Prostate gland (tissue), 2 donors: Measurements from ENCODE around the gene PNKP.

Experiments used
- POLR2A ChIP-seq: fragments of 450-650 bp; IDR thresholded peaks from one replicate; pipeline ENCODE4 v1.6.1; 2016; ENCODE audit warnings: antibody characterized with exemption, mild to moderate bottlenecking
- POLR2AphosphoS5 ChIP-seq: sonication (generic); formaldehyde crosslinking; IDR thresholded peaks from one replicate; pipeline ENCODE4 v1.6.1; 2017; ENCODE audit warnings: antibody characterized with exemption
- TF ChIP-seq, protein P1 (sequence below), 4 experiments: fragments of 200-600 bp in 2 of 4; fragments of 450-650 bp in 2 of 4; sonication (generic) in 2 of 4; IDR thresholded peaks; 1 replicate in 3 of 4; 2 replicates in 1 of 4; pipeline ENCODE4 v1.5.1; 2016 to 2019; ENCODE audit warnings: antibody characterized with exemption in 4 of 4, mild to moderate bottlenecking in 2 of 4, moderate library complexity in 2 of 4

DNA sequence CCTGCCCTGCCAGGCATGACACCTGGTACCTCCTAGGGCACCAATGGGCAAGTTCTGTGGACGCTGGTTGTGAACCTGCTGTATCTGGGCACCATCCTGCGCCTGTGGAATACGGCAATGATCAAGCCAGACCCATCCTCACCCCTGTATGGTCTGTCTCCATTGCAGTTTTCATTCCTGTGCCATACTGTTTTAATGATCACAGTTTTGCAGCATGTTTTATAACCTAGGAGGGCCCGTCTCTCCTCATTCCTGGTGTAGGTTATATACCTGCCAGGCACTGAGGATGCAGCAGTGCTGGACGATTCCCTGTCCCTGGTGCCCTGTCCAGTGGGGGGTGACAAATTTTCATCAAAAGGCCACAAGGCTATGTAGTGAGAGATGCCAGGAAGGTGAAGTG, 15.7 kb upstream of the PNKP start:
- TF ChIP-seq POLR2A (no peak), POLR2AphosphoS5 (no peak)
- TF ChIP-seq, protein P1, sequence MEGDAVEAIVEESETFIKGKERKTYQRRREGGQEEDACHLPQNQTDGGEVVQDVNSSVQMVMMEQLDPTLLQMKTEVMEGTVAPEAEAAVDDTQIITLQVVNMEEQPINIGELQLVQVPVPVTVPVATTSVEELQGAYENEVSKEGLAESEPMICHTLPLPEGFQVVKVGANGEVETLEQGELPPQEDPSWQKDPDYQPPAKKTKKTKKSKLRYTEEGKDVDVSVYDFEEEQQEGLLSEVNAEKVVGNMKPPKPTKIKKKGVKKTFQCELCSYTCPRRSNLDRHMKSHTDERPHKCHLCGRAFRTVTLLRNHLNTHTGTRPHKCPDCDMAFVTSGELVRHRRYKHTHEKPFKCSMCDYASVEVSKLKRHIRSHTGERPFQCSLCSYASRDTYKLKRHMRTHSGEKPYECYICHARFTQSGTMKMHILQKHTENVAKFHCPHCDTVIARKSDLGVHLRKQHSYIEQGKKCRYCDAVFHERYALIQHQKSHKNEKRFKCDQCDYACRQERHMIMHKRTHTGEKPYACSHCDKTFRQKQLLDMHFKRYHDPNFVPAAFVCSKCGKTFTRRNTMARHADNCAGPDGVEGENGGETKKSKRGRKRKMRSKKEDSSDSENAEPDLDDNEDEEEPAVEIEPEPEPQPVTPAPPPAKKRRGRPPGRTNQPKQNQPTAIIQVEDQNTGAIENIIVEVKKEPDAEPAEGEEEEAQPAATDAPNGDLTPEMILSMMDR (IDR thresholded peaks at IDR 0.05), result no peak
